AG10803 (cell line): Measurements from ENCODE around the gene MOGAT3.

Experiments used
- DNase-seq: peaks from one replicate; pipeline ENCODE4 v3.0.0; 2010; ENCODE audit warnings: low read depth
- H3K4me3 ChIP-seq: 2 replicates; pipeline ENCODE4 v1.5.1; 2011; ENCODE audit warnings: mild to moderate bottlenecking, low read length, control low read depth
- TF ChIP-seq, protein P1 (sequence below): conservative IDR thresholded peaks from 2 replicates; pipeline ENCODE4 v1.5.1; 2011; ENCODE audit warnings: mild to moderate bottlenecking, low read length, control low read depth, inconsistent platforms

MOGAT3 gene

DNA sequence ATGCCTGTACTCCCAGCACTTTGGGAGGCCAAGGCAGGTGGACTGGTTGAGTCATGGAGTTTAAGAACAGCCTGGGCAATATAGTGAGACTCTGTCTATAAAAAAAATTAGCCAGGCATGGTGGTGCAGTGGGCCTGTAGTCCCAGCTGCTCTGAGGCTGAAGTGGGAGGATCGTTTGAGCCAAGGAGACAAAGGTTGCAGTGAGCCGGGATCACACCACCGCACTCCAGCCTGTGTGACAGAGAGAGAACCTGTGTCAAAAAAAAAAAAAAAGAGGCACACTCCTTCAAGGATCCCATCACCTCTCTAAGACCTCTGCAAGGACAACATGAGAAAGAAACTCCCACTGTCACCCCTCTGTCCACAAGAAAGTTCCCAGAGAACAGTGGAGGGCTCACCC lies 25.2 kb downstream of the MOGAT3 start:
- H3K4me3 ChIP-seq: no peak overlapping the region
- TF ChIP-seq, protein P1, sequence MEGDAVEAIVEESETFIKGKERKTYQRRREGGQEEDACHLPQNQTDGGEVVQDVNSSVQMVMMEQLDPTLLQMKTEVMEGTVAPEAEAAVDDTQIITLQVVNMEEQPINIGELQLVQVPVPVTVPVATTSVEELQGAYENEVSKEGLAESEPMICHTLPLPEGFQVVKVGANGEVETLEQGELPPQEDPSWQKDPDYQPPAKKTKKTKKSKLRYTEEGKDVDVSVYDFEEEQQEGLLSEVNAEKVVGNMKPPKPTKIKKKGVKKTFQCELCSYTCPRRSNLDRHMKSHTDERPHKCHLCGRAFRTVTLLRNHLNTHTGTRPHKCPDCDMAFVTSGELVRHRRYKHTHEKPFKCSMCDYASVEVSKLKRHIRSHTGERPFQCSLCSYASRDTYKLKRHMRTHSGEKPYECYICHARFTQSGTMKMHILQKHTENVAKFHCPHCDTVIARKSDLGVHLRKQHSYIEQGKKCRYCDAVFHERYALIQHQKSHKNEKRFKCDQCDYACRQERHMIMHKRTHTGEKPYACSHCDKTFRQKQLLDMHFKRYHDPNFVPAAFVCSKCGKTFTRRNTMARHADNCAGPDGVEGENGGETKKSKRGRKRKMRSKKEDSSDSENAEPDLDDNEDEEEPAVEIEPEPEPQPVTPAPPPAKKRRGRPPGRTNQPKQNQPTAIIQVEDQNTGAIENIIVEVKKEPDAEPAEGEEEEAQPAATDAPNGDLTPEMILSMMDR: no peak
- DNase-seq: no peak

DNA sequence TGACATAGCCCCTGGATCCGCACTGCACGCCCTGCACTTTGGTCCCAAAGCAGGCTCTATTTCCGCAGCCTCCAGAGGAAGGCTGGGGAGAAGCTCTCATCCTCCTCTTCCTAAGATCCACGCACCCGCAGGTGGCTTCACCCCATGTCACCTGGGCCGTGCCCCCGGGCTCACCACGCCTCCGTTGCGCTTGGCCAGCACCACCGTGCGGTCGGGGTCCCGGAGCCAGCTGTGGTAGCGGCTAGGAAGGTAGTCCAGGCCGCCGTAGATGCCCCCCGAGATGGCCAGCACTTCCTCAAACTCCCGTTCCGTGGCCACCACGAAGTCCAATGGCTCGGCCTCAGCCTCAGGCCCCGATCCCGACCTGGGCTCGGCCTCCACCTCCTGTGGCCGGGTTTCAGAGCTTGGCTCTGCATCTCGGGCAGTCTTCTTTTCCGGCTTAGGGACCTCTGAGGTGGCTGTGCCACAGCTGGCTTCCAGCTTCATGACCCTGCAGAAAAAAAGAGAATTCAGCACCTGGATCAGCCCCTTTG lies 26.4 kb downstream of the MOGAT3 start:
- TF ChIP-seq, protein P1: no peak
- H3K4me3 ChIP-seq: no peak overlapping the region
- DNase-seq: no peak

DNA sequence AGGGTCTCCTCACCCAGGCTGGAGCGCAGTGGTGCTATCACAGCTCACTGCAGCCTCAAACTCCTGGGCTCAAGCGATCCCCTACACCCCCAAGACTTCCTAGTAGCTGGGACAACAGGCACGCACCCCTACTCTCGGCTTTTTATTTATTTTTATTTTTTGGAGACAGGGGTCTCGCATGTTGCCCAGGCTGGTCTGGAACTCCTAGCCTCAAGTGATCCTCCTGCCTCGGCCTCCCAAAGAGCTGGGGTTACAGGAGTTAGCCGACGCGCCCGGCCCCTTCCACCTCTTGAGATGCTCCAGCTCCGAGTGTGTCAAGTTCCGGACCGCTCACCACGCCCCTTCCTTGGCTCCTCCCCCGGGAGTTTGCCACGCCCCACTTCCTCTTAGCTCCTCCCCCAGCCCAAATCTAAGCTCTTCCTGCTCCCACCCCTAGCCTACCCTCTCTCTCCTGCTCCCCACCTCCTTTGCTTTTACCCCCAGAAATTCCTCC lies 27.0 kb downstream of the MOGAT3 start:
- TF ChIP-seq, protein P1: no peak
- H3K4me3 ChIP-seq: no peak overlapping the region
- no peak for DNase-seq

DNA sequence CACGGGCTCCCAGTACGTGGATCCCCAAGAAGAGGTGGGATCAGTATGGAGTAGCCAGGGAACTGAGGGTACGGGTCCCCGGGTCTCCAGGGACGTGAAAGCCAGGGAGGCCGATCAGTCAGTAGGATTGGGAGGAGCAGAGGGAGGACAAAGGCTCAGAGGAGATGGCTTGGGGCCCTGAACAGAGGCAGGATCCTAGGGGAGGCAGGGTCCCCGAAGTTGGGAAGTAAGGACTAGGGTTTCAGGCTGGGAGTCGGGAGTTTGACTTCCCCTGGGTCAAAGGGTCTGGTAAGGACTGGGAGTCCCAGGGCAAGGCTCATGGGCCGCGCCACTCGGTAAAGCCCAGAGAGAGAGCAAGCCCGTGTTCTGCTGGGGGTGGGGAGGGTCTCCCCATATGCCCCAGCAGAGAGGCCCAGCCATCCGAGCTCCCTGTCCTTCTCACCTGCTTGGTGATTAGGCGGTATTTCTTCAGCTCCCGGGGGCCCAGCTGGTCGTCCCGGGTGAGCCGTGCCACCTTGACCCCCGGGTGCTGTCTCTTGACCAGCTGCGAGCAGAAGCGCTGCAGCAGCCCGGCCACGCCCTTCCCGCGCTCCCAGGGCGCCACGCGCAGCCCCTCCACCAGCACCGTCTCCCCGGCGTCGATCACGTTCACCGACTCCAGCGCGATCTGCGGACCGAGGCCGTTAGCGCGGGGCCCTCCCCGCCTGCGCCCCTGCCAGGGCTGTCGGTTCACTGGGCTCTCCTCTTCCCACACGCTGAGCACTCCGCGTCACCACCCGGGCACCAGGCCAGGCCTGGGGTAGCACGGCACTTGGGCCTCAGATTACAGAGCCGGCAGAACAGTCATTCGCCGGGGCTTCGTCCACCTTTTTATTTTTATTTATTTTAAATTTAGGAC lies 27.7 kb downstream of the MOGAT3 start:
- DNase-seq: peak; percentile 63
- TF ChIP-seq, protein P1: no peak
- H3K4me3 ChIP-seq: peak overlapping the region; percentile 20

DNA sequence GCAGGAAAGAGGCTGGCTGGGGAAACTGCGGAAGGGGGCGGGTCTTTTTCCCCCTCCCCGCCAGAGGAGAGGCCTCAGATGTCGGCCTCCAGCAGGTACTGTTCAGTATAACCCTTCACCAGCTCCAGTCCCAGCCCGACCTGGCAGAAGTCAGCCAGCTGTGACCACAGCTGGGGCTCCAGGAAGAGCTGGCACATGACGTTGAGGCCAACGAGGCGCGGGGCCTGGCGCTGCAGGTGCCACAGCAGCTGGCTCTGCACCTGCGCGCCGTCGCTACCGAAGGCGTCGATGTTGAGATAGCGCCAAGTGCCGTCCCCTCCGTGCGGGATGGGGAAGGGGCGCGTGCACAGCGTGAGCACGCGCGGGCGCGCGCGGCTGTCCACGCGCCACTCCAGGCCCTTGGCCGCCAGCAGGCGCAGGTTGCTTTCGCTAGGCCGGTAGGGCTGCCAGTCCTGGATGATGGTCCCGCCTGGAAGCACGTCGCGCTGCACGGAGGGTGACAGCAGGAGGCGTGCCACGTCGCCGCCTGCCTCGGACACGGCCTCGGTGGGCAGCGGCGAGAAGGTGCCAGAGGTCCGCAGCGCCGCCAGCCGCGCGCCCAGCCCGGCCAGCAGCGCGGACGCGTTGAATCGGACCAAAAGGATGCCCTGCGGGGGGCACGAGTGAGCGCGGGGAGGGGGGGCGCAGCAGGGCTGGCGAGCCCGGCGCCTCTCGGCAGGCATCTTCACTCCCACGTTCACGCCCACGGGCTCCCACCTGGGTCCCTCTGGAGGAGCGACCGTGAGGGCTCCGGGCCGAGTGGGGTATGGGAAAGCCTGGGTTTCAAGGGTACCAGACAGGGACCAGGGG lies 28.6 kb downstream of the MOGAT3 start:
- no peak for DNase-seq
- H3K4me3 ChIP-seq: no peak overlapping the region
- TF ChIP-seq, protein P1: no peak

DNA sequence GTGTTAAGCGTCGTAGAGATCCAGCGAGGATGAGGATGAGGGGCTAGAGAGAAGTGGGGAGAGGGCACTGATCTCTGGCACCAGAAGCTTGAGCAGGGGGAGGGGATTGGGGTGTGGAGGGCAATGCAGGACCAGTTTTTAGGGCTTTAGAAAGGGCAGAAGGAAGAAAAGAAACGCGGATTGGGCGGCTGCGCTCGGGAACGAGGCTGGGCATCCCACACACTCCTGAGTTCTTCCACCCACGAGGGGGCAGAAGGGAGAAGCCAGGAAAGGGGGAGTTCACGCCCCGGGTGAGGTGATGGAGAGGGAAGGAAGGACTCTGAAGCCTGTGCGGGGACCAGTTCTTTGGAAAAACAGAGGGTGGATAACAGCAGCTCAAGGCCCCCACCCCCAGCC lies 29.4 kb downstream of the MOGAT3 start:
- no peak overlapping the region for H3K4me3 ChIP-seq
- TF ChIP-seq, protein P1: peak; percentile 39
- DNase-seq: no peak
